Endodermal cell (in vitro differentiated cells): ENCODE results near the gene GFOD2. TPM values are rescaled to one million over a fixed set of nuclear protein-coding genes. Genes with fewer than 3 reads are reported as not detected.

Source experiments
- DNase-seq: peaks from one replicate; pipeline ENCODE4 v3.0.0-alpha.2; 2017
- H3K27ac ChIP-seq: 2 replicates; pipeline ENCODE4 v1.5.1; 2013; ENCODE audit warnings: mild to moderate bottlenecking, low read depth, low read length, moderate library complexity
- H3K27me3 ChIP-seq: 2 replicates; pipeline ENCODE4 v1.6.1; 2013; ENCODE audit warnings: mild to moderate bottlenecking, low read length, moderate library complexity; ENCODE audit not compliant: insufficient read depth, control insufficient read depth, poor library complexity, severe bottlenecking
- H3K36me3 ChIP-seq: 2 replicates; pipeline ENCODE4 v1.7.0; 2013; ENCODE audit warnings: mild to moderate bottlenecking, low read length, moderate library complexity; ENCODE audit not compliant: control insufficient read depth, insufficient read depth
- H3K4me1 ChIP-seq: one replicate; pipeline ENCODE4 v1.7.0; 2013; ENCODE audit warnings: low read length; ENCODE audit not compliant: control insufficient read depth, insufficient read depth
- H3K4me3 ChIP-seq: 2 replicates; pipeline ENCODE4 v1.5.1; 2013; ENCODE audit warnings: mild to moderate bottlenecking, low read length, moderate library complexity
- H3K9ac ChIP-seq: 2 replicates; pipeline ENCODE4 v1.6.1; 2013; ENCODE audit warnings: mild to moderate bottlenecking, low read length, moderate library complexity; ENCODE audit not compliant: poor library complexity, severe bottlenecking; ENCODE audit errors: extremely low read depth
- H3K9me3 ChIP-seq: 2 replicates; pipeline ENCODE4 v1.6.1; 2013; ENCODE audit warnings: mild to moderate bottlenecking, low read length, moderate library complexity; ENCODE audit not compliant: control insufficient read depth
- H3K27ac Mint-ChIP-seq: 2 replicates; pipeline ENCODE4 v1.8.0; 2020; ENCODE audit warnings: mixed read lengths
- H3K27me3 Mint-ChIP-seq: 2 replicates; pipeline ENCODE4 v1.8.0; 2021; ENCODE audit warnings: mild to moderate bottlenecking, mixed read lengths; ENCODE audit not compliant: insufficient read depth
- H3K36me3 Mint-ChIP-seq: 2 replicates; pipeline ENCODE4 v1.8.0; 2020; ENCODE audit warnings: low read depth, mixed read lengths
- H3K4me1 Mint-ChIP-seq: 2 replicates; pipeline ENCODE4 v1.8.0; 2020; ENCODE audit warnings: mixed read lengths
- H3K4me3 Mint-ChIP-seq: 2 replicates; pipeline ENCODE4 v1.8.0; 2020; ENCODE audit warnings: mild to moderate bottlenecking, moderate library complexity, mixed read lengths
- H3K9me3 Mint-ChIP-seq: 2 replicates; pipeline ENCODE4 v1.8.0; 2020; ENCODE audit warnings: mild to moderate bottlenecking, mixed read lengths
- WGBS, 2 experiments: methylation state at CpG; one replicate each; pipeline versions ENCODE4 v1.1.5 to v1.1.7; 2013; ENCODE audit warnings: missing lambda C conversion rate in 2 of 2, mixed read lengths in 1 of 2; ENCODE audit not compliant: insufficient coverage in 1 of 2, insufficient read length in 1 of 2; 5-methylcytosine and 5-hydroxymethylcytosine counted together
- total RNA-seq, 2 donors: library from RNA; stranded (reverse); fragmentation: NEBNext Ultra II Directional in 1 of 2; extraction: Animal tissue kit (Norgen Biotek cat#: 25700) in 1 of 2; gene quantifications; 2 replicates in 1 of 2; 3 replicates in 1 of 2; pipeline ENCODE4 v1.2.1, GENCODE V29; 2021
- TF ChIP-seq, protein P1 (sequence below): fragments of 200-600 bp; sonication (generic); conservative IDR thresholded peaks from 2 replicates; pipeline ENCODE4 v1.5.0; 2021; ENCODE audit warnings: antibody characterized with exemption, mild to moderate bottlenecking

The GFOD2 gene
- total RNA-seq, 2 donors from 2014 or later: 18.2 to 21.2 TPM

GRCh38 chr16:67648764-67649407, 70.2 kb downstream of the GFOD2 start:
- WGBS, 2 experiments: 83 to 93% methylated on average over 21 to 35 of the region's 35 CpGs
- H3K27me3 Mint-ChIP-seq: peaks cover 80% of the 10 kb centered on the region
- H3K27me3 ChIP-seq: peaks cover 7% of the 10 kb centered on the region
- H3K27ac Mint-ChIP-seq: no peak overlapping the region
- TF ChIP-seq, protein P1, sequence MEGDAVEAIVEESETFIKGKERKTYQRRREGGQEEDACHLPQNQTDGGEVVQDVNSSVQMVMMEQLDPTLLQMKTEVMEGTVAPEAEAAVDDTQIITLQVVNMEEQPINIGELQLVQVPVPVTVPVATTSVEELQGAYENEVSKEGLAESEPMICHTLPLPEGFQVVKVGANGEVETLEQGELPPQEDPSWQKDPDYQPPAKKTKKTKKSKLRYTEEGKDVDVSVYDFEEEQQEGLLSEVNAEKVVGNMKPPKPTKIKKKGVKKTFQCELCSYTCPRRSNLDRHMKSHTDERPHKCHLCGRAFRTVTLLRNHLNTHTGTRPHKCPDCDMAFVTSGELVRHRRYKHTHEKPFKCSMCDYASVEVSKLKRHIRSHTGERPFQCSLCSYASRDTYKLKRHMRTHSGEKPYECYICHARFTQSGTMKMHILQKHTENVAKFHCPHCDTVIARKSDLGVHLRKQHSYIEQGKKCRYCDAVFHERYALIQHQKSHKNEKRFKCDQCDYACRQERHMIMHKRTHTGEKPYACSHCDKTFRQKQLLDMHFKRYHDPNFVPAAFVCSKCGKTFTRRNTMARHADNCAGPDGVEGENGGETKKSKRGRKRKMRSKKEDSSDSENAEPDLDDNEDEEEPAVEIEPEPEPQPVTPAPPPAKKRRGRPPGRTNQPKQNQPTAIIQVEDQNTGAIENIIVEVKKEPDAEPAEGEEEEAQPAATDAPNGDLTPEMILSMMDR: no peak
- no peak overlapping the region for H3K9ac ChIP-seq
- H3K9me3 ChIP-seq: no peaks in the 10 kb centered on the region
- H3K36me3 ChIP-seq: no peaks in the 10 kb centered on the region
- no peak overlapping the region for H3K27ac ChIP-seq
- no peak overlapping the region for H3K4me3 ChIP-seq
- no peaks in the 10 kb centered on the region for H3K4me1 ChIP-seq
- peaks cover 2% of the 10 kb centered on the region for H3K4me1 Mint-ChIP-seq
- peak; percentile 61 for DNase-seq
- H3K36me3 Mint-ChIP-seq: no peaks in the 10 kb centered on the region
- H3K4me3 Mint-ChIP-seq: no peak overlapping the region
- no peaks in the 10 kb centered on the region for H3K9me3 Mint-ChIP-seq

- Mint-ChIP-seq H3K27me3 (peaks cover 79% of the 10 kb centered on the region), H3K9me3 (no peaks in the 10 kb centered on the region), H3K4me3 (no peak overlapping the region), H3K36me3 (no peaks in the 10 kb centered on the region), H3K27ac (no peak overlapping the region), H3K4me1 (no peaks in the 10 kb centered on the region)
- no peak overlapping the region for H3K27ac ChIP-seq
- H3K4me1 ChIP-seq: no peaks in the 10 kb centered on the region
- peaks cover under 1% of the 10 kb centered on the region for H3K27me3 ChIP-seq
- H3K9me3 ChIP-seq: no peaks in the 10 kb centered on the region
- peak; percentile 75 for DNase-seq
- no peaks in the 10 kb centered on the region for H3K36me3 ChIP-seq
- WGBS, 2 experiments: 82 to 97% methylated on average over 17 to 65 of the region's 65 CpGs
- TF ChIP-seq, protein P1: no peak
- H3K4me3 ChIP-seq: no peak overlapping the region
- no peak overlapping the region for H3K9ac ChIP-seq
These were observed 70.9 kb downstream of the GFOD2 start for GRCh38 chr16:67648088-67648763.

- WGBS, 2 experiments: 91 to 92% methylated on average over 3 to 13 of the region's 13 CpGs
- Mint-ChIP-seq H3K36me3 (no peaks in the 10 kb centered on the region), H3K4me3 (no peak overlapping the region), H3K27me3 (peaks cover 79% of the 10 kb centered on the region), H3K4me1 (no peaks in the 10 kb centered on the region), H3K27ac (no peak overlapping the region), H3K9me3 (no peaks in the 10 kb centered on the region)
- H3K9me3 ChIP-seq: no peaks in the 10 kb centered on the region
- TF ChIP-seq, protein P1: no peak
- H3K27ac ChIP-seq: no peak overlapping the region
- no peak overlapping the region for H3K4me3 ChIP-seq
- H3K4me1 ChIP-seq: no peaks in the 10 kb centered on the region
- H3K36me3 ChIP-seq: no peaks in the 10 kb centered on the region
- no peak for DNase-seq
- no peaks in the 10 kb centered on the region for H3K27me3 ChIP-seq
- H3K9ac ChIP-seq: no peak overlapping the region
These were observed 71.4 kb downstream of the GFOD2 start for GRCh38 chr16:67647681-67648080.
